IPS DF 6.9 (cell line): Measurements from ENCODE around the gene MKLN1.

Experiments
- DNase-seq: peaks from one replicate; pipeline ENCODE4 v3.0.0-alpha.2; 2013; ENCODE audit warnings: low read depth, low spot score
- H3K27ac ChIP-seq: one replicate; pipeline ENCODE4 v1.5.1; 2013; ENCODE audit warnings: low read length, control low read depth
- H3K27me3 ChIP-seq: 2 replicates; pipeline ENCODE4 v1.6.1; 2013; ENCODE audit warnings: mild to moderate bottlenecking, low read length; ENCODE audit not compliant: control insufficient read depth, insufficient read depth
- H3K36me3 ChIP-seq: 2 replicates; pipeline ENCODE4 v1.6.1; 2013; ENCODE audit warnings: low read length; ENCODE audit not compliant: control insufficient read depth, insufficient read depth
- H3K4me1 ChIP-seq: 2 replicates; pipeline ENCODE4 v1.6.1; 2013; ENCODE audit warnings: low read length; ENCODE audit not compliant: control insufficient read depth, insufficient read depth
- H3K4me3 ChIP-seq: 2 replicates; pipeline ENCODE4 v1.5.1; 2013; ENCODE audit warnings: mild to moderate bottlenecking, low read length
- H3K9me3 ChIP-seq: 2 replicates; pipeline ENCODE4 v1.6.1; 2013; ENCODE audit warnings: low read length, inconsistent platforms; ENCODE audit not compliant: control insufficient read depth, insufficient read depth
- WGBS: extraction: QIAGEN DNeasy Blood & Tissue Kit; methylation state at CpG from one replicate; pipeline ENCODE4 v1.1.7; 2013; ENCODE audit warnings: mixed read lengths, missing lambda C conversion rate; ENCODE audit not compliant: insufficient read length, insufficient coverage; 5-methylcytosine and 5-hydroxymethylcytosine counted together

MKLN1 gene

GRCh38 chr7:131543298-131543697, 215.6 kb downstream of the MKLN1 start:
- Histone ChIP-seq H3K4me3 (no peak overlapping the region), H3K27ac (no peak overlapping the region), H3K4me1 (peaks cover 34% of the 10 kb centered on the region), H3K27me3 (no peaks in the 10 kb centered on the region), H3K9me3 (no peaks in the 10 kb centered on the region), H3K36me3 (peaks cover 27% of the 10 kb centered on the region; the same call in 1 of the 2 replicates)
- no CpG with 5 or more reads among the region's 5 CpGs for WGBS
- DNase-seq = no peak

- no peaks in the 10 kb centered on the region for H3K27me3 ChIP-seq
- no peak for DNase-seq
- H3K9me3 ChIP-seq = no peaks in the 10 kb centered on the region
- WGBS = no CpG with 5 or more reads among the region's 3 CpGs
- H3K27ac ChIP-seq = no peak overlapping the region
- peaks cover 29% of the 10 kb centered on the region for H3K4me1 ChIP-seq
- H3K4me3 ChIP-seq = no peak overlapping the region
- H3K36me3 ChIP-seq = peaks cover 28% of the 10 kb centered on the region; the same call in 1 of the 2 replicates
Observed at GRCh38 chr7:131544021-131544420, 216.3 kb downstream of the MKLN1 start.

GRCh38 chr7:131544449-131545301, 217.0 kb downstream of the MKLN1 start:
- DNase-seq = no peak
- Histone ChIP-seq H3K27me3 (no peaks in the 10 kb centered on the region), H3K4me3 (no peak overlapping the region), H3K36me3 (peaks cover 35% of the 10 kb centered on the region), H3K4me1 (peaks cover 30% of the 10 kb centered on the region), H3K27ac (no peak overlapping the region), H3K9me3 (no peaks in the 10 kb centered on the region)
- no CpG with 5 or more reads among the region's 16 CpGs for WGBS

DNA sequence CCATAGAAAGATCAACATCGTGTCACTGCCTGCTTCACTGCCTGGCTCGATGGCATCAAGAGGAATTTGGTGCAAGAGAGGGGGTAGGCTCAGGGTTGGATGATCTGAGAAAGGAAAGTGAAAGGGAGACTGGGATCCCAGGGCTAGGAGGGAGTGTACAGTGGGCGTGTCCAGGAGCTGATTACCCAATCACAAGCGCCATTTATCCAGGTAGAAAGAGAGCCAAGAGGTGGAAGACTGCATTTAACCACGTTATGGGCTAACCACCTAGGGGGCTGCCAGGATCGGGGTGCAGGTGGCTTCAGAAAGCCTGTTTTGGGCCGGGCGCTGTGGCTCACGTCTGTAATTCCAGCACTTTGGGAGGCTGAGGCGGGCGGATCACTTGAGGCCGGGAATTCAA, 218.4 kb downstream of the MKLN1 start:
- peaks cover 29% of the 10 kb centered on the region for H3K4me1 ChIP-seq
- H3K27ac ChIP-seq = no peak overlapping the region
- no peak for DNase-seq
- H3K36me3 ChIP-seq = peaks cover 35% of the 10 kb centered on the region
- no peaks in the 10 kb centered on the region for H3K27me3 ChIP-seq
- no peaks in the 10 kb centered on the region for H3K9me3 ChIP-seq
- H3K4me3 ChIP-seq = no peak overlapping the region
- WGBS = no CpG with 5 or more reads among the region's 12 CpGs
